ENCODE results near the gene SCAP.
A peak's percentile ranks its signal among the peaks of the same experiment; 100 is the strongest.
"Not testable (repeated sequence)": the region's sequence is repeated elsewhere in the genome, so short reads cannot be mapped to it uniquely, and the experiment has no call there.

The SCAP gene

DNA sequence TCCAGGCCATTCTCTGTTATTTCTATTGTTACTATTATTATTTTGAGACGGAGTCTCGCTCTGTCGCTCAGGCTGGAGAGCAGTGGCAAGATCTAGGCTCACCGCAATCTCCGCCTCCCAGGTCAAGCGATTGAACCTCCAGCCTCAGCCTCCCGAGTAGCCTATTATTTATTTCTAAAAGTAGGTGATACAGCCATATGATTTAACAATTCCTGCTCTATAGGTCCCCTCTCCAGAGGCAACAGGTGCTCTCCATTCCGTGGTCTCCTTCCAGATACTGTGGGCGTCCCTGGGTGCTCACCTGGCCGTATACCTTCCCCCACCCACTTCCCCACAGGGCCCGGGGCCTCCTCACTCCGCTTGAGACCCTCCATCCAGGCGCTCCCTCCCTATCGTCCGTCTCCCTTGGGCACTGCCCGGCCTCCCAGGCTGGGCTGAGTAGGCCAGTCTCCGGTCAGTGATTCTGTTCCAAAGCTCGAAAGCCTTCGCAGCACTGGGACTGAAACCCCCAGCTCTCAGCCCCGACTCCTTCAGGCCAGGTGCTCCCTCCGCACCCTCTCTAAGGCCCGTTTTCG is 95.6 kb downstream of the SCAP start:
- Histone ChIP-seq H3K36me3 (ENCODE audit: control insufficient read depth, insufficient read depth, low read length) (no peaks in the 10 kb centered on the region), H3K27ac (ENCODE audit: low read length) (no peak overlapping the region), H3K4me1 (ENCODE audit: control insufficient read depth, insufficient read depth, low read length) (no peaks in the 10 kb centered on the region), H3K27me3 (ENCODE audit: control insufficient read depth, insufficient read depth, low read length) (no peaks in the 10 kb centered on the region), H3K9me3 (ENCODE audit: control insufficient read depth, insufficient read depth, low read length) (no peaks in the 10 kb centered on the region), H3K4me3 (ENCODE audit: low read length) (peak overlapping the region; percentile 68; the same call in 1 of the 2 replicates)
- DNase-seq (ENCODE audit: low read depth, low spot score) = no peak
- WGBS (ENCODE audit: insufficient coverage, insufficient read length) = no CpG with 5 or more reads among the region's 23 CpGs

DNA sequence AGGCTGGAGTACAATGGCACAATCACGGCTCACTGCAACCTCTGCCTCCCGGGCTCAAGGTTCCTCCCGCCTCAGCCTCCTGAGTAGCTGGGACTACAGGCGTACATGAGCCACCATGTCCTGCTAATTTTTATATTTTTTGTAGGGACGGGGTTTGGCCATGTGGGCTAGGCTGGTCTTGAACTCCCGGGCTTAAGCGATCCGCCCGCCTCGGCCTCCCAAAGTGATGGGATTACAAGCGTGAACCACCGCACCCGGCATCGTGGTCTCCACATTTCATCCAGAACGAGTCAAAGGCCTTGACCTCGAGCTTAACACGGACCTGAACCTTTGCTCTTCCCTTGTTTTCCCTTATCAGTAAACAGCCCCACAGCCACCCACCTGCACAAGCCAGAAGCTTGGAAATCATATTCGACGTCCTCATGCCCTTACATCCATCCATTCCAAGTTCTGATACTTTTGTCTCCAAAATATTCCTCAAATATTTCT is 96.3 kb downstream of the SCAP start:
- H3K36me3 ChIP-seq (ENCODE audit: control insufficient read depth, insufficient read depth, low read length) = no peaks in the 10 kb centered on the region
- no peaks in the 10 kb centered on the region for H3K9me3 ChIP-seq (ENCODE audit: control insufficient read depth, insufficient read depth, low read length)
- H3K27ac ChIP-seq (ENCODE audit: low read length) = no peak overlapping the region
- no peak for DNase-seq (ENCODE audit: low read depth, low spot score)
- no peaks in the 10 kb centered on the region for H3K27me3 ChIP-seq (ENCODE audit: control insufficient read depth, insufficient read depth, low read length)
- H3K4me3 ChIP-seq (ENCODE audit: low read length) = peak overlapping the region; percentile 68; the same call in 1 of the 2 replicates
- no CpG with 5 or more reads among the region's 19 CpGs for WGBS (ENCODE audit: insufficient coverage, insufficient read length)
- H3K4me1 ChIP-seq (ENCODE audit: control insufficient read depth, insufficient read depth, low read length) = no peaks in the 10 kb centered on the region

DNA sequence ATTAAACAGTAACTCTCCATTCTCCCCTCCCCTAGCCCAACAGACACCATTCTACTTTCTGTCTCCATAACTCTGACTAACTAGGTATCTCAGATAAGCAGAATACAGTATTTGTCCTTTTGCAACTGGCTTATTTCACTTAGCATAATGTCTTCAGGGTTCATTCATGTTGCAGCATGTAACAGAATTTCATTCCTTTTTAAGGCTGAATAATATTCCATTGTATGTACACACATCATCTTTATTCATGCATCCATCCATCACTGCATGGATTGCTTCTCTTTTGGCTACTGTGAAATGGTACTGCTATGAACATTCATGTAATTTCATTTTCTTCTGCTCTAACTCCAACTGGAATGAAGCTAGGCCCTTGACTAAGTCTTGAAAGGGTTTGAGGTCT is 96.9 kb downstream of the SCAP start:
- Histone ChIP-seq H3K4me3 (ENCODE audit: low read length) (no peak overlapping the region), H3K4me1 (ENCODE audit: control insufficient read depth, insufficient read depth, low read length) (no peaks in the 10 kb centered on the region)

DNA sequence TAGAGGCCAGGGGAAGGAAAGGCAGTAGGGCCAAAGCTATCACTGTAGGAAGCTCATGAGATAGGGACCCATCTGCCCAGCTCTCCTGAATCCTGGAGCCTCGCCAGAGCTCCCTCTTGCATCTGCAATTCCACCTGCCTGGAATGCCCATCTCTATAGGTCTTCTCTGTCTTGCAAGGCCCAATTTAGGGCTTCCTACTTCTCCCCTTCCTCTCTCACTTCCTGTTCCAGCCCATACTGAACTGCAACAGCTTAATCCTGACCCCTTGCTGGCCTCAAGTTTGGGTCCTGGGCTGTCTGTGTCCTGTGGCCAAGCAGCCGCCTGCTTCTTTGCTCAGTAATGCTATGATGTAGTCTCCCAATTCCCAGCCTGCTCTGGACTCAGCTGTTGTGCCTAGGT is 98.6 kb downstream of the SCAP start:
- Histone ChIP-seq H3K27ac (ENCODE audit: low read length) (no peak overlapping the region), H3K36me3 (ENCODE audit: control insufficient read depth, insufficient read depth, low read length) (no peaks in the 10 kb centered on the region), H3K27me3 (ENCODE audit: control insufficient read depth, insufficient read depth, low read length) (no peaks in the 10 kb centered on the region), H3K9me3 (ENCODE audit: control insufficient read depth, insufficient read depth, low read length) (no peaks in the 10 kb centered on the region), H3K4me3 (ENCODE audit: low read length) (no peak overlapping the region), H3K4me1 (ENCODE audit: control insufficient read depth, insufficient read depth, low read length) (no peaks in the 10 kb centered on the region)
- no CpG with 5 or more reads among the region's 2 CpGs for WGBS (ENCODE audit: insufficient coverage, insufficient read length)
- DNase-seq (ENCODE audit: low read depth, low spot score) = no peak

More for the DNA sequence above, 96.9 kb downstream of the SCAP start:
- H3K27me3 ChIP-seq (ENCODE audit: control insufficient read depth, insufficient read depth, low read length) = no peaks in the 10 kb centered on the region
- H3K27ac ChIP-seq (ENCODE audit: low read length) = no peak overlapping the region
- no peak for DNase-seq (ENCODE audit: low read depth, low spot score)
- no peaks in the 10 kb centered on the region for H3K9me3 ChIP-seq (ENCODE audit: control insufficient read depth, insufficient read depth, low read length)
- H3K36me3 ChIP-seq (ENCODE audit: control insufficient read depth, insufficient read depth, low read length) = no peaks in the 10 kb centered on the region

GRCh38 chr3:47376393-47376792 is 99.3 kb downstream of the SCAP start:
- Histone ChIP-seq H3K9me3 (ENCODE audit: control insufficient read depth, insufficient read depth, low read length) (no peaks in the 10 kb centered on the region), H3K4me1 (ENCODE audit: control insufficient read depth, insufficient read depth, low read length) (0 out of 2 replicates have a peak, but pooled peaks cover 1% of the 10 kb centered on the region), H3K36me3 (ENCODE audit: control insufficient read depth, insufficient read depth, low read length) (no peaks in the 10 kb centered on the region), H3K27ac (ENCODE audit: low read length) (no peak overlapping the region), H3K27me3 (ENCODE audit: control insufficient read depth, insufficient read depth, low read length) (no peaks in the 10 kb centered on the region), H3K4me3 (ENCODE audit: low read length) (no peak overlapping the region)
- no CpG with 5 or more reads among the region's 3 CpGs for WGBS (ENCODE audit: insufficient coverage, insufficient read length)
- DNase-seq (ENCODE audit: low read depth, low spot score) = no peak

DNA sequence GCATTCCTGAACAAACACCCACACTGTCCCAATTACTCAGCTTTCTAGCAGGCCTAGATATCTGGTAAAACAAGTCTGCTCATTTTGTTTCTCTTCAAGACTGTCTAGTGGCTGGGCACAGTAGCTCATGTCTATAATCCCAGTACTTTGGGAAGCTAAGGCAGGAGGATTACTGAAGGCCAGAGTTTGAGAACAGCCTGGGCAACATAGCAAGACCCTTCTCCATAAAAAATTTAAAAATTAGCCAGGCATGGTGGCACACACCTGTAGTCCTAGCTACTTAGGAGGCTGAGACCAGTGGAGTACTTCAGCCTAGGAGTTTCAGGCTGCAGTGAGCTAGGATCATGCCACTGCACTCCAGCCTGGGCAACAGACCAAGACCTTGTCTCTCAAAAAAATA is 101.2 kb downstream of the SCAP start:
- Histone ChIP-seq H3K36me3 (ENCODE audit: control insufficient read depth, insufficient read depth, low read length) (no peaks in the 10 kb centered on the region), H3K4me1 (ENCODE audit: control insufficient read depth, insufficient read depth, low read length) (0 out of 2 replicates have a peak, but pooled peaks cover 4% of the 10 kb centered on the region), H3K27ac (ENCODE audit: low read length) (no peak overlapping the region), H3K4me3 (ENCODE audit: low read length) (no peak overlapping the region), H3K27me3 (ENCODE audit: control insufficient read depth, insufficient read depth, low read length) (no peaks in the 10 kb centered on the region), H3K9me3 (ENCODE audit: control insufficient read depth, insufficient read depth, low read length) (no peaks in the 10 kb centered on the region)
- DNase-seq (ENCODE audit: low read depth, low spot score) = no peak

GRCh38 chr3:47370887-47371697 is 104.6 kb downstream of the SCAP start:
- Histone ChIP-seq H3K9me3 (ENCODE audit: control insufficient read depth, insufficient read depth, low read length) (no peaks in the 10 kb centered on the region), H3K4me1 (ENCODE audit: control insufficient read depth, insufficient read depth, low read length) (0 out of 2 replicates have a peak, but pooled peaks cover 4% of the 10 kb centered on the region), H3K27me3 (ENCODE audit: control insufficient read depth, insufficient read depth, low read length) (no peaks in the 10 kb centered on the region), H3K4me3 (ENCODE audit: low read length) (no peak overlapping the region), H3K36me3 (ENCODE audit: control insufficient read depth, insufficient read depth, low read length) (no peaks in the 10 kb centered on the region), H3K27ac (ENCODE audit: low read length) (no peak overlapping the region)
- peak; percentile 35 for DNase-seq (ENCODE audit: low read depth, low spot score)
- no CpG with 5 or more reads among the region's 13 CpGs for WGBS (ENCODE audit: insufficient coverage, insufficient read length)

- H3K36me3 ChIP-seq (ENCODE audit: control insufficient read depth, insufficient read depth, low read length); H3K27me3 ChIP-seq (ENCODE audit: control insufficient read depth, insufficient read depth, low read length); DNase-seq (ENCODE audit: low read depth, low spot score); H3K4me1 ChIP-seq (ENCODE audit: control insufficient read depth, insufficient read depth, low read length); H3K4me3 ChIP-seq (ENCODE audit: low read length); H3K27ac ChIP-seq (ENCODE audit: low read length); H3K9me3 ChIP-seq (ENCODE audit: control insufficient read depth, insufficient read depth, low read length): not testable (repeated sequence)
- WGBS (ENCODE audit: insufficient coverage, insufficient read length) = no CpG with 5 or more reads among the region's 8 CpGs
Measured at GRCh38 chr3:47370020-47370419, 105.7 kb downstream of the SCAP start.

- H3K27ac ChIP-seq (ENCODE audit: low read length) = no peak overlapping the region
- DNase-seq (ENCODE audit: low read depth, low spot score) = no peak
- no peak overlapping the region for H3K4me3 ChIP-seq (ENCODE audit: low read length)
- WGBS (ENCODE audit: insufficient coverage, insufficient read length) = no CpG with 5 or more reads among the region's 7 CpGs
- no peaks in the 10 kb centered on the region for H3K36me3 ChIP-seq (ENCODE audit: control insufficient read depth, insufficient read depth, low read length)
- no peaks in the 10 kb centered on the region for H3K9me3 ChIP-seq (ENCODE audit: control insufficient read depth, insufficient read depth, low read length)
- no peaks in the 10 kb centered on the region for H3K27me3 ChIP-seq (ENCODE audit: control insufficient read depth, insufficient read depth, low read length)
- H3K4me1 ChIP-seq (ENCODE audit: control insufficient read depth, insufficient read depth, low read length) = 0 out of 2 replicates have a peak, but pooled peaks cover 4% of the 10 kb centered on the region
Measured at GRCh38 chr3:47367631-47368030, 108.1 kb downstream of the SCAP start.

DNA sequence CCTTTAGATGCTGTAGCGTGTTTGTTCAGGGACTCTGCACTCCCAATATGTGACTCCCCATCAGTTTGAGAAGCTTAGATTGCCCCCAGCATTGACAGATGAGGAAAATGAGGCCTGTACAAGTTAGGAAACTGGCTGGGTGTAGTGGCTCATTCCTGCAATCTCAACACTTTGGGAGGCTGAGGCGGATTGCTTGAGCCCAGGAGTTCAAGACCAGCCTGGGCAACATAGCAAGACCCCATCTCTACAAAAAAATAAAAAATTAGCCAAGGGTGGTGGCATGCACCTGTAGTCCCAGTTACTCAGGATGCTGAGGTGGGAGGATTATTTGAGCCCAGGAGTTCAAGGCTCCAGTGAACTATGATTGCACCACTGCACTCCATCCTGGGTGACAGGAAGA is 108.9 kb downstream of the SCAP start:
- no peaks in the 10 kb centered on the region for H3K9me3 ChIP-seq (ENCODE audit: control insufficient read depth, insufficient read depth, low read length)
- no peak overlapping the region for H3K4me3 ChIP-seq (ENCODE audit: low read length)
- DNase-seq (ENCODE audit: low read depth, low spot score) = no peak
- H3K27ac ChIP-seq (ENCODE audit: low read length) = no peak overlapping the region
- WGBS (ENCODE audit: insufficient coverage, insufficient read length) = no CpG with 5 or more reads among the region's 2 CpGs
- H3K27me3 ChIP-seq (ENCODE audit: control insufficient read depth, insufficient read depth, low read length) = no peaks in the 10 kb centered on the region
- H3K36me3 ChIP-seq (ENCODE audit: control insufficient read depth, insufficient read depth, low read length) = no peaks in the 10 kb centered on the region
- 0 out of 2 replicates have a peak, but pooled peaks cover 4% of the 10 kb centered on the region for H3K4me1 ChIP-seq (ENCODE audit: control insufficient read depth, insufficient read depth, low read length)

Data from iPS DF 6.9 (cell line).